Osteoblast (primary cell): ENCODE results near the gene ZNF76. TPM values are rescaled to one million over a fixed set of nuclear protein-coding genes. Genes with fewer than 3 reads are reported as not detected.

ENCODE experiments used
- DNase-seq: peaks from one replicate; pipeline ENCODE4 v3.0.0; 2011; ENCODE audit warnings: low spot score, mixed read lengths; ENCODE audit not compliant: insufficient read length; ENCODE audit errors: missing footprints
- H2AFZ ChIP-seq: 2 replicates; pipeline ENCODE4 v1.6.0; 2011; ENCODE audit warnings: mild to moderate bottlenecking, low read length
- H3K27ac ChIP-seq: 2 replicates; pipeline ENCODE4 v1.5.1; 2011; ENCODE audit warnings: mild to moderate bottlenecking, low read depth, low read length, moderate library complexity
- H3K27me3 ChIP-seq: 2 replicates; pipeline ENCODE4 v1.6.0; 2012; ENCODE audit warnings: mild to moderate bottlenecking, control low read depth, inconsistent platforms, low read length, moderate library complexity; ENCODE audit not compliant: insufficient read depth
- H3K36me3 ChIP-seq: 2 replicates; pipeline ENCODE4 v1.5.1; 2011; ENCODE audit warnings: mild to moderate bottlenecking, low read length, control low read depth, moderate library complexity; ENCODE audit not compliant: insufficient read depth
- H3K4me1 ChIP-seq: 2 replicates; pipeline ENCODE4 v1.5.1; 2011; ENCODE audit warnings: mild to moderate bottlenecking, low read length, control low read depth, moderate library complexity; ENCODE audit not compliant: insufficient read depth
- H3K4me2 ChIP-seq: 2 replicates; pipeline ENCODE4 v1.6.0; 2011; ENCODE audit warnings: mild to moderate bottlenecking, low read length; ENCODE audit not compliant: insufficient read depth
- H3K4me3 ChIP-seq: fragments of 200-600 bp; sonication (generic); 3 replicates; pipeline ENCODE4 v1.5.1; 2012; ENCODE audit warnings: mild to moderate bottlenecking, low read length, inconsistent platforms; ENCODE audit not compliant: insufficient read depth
- H3K79me2 ChIP-seq: 2 replicates; pipeline ENCODE4 v1.6.0; 2012; ENCODE audit warnings: mild to moderate bottlenecking, low read length, control low read depth, inconsistent platforms; ENCODE audit not compliant: insufficient read depth
- H3K9me3 ChIP-seq: 2 replicates; pipeline ENCODE4 v1.5.1; 2011; ENCODE audit warnings: low read depth, low read length, control low read depth
- H4K20me1 ChIP-seq: 2 replicates; pipeline ENCODE4 v1.6.0; 2012; ENCODE audit warnings: mild to moderate bottlenecking, low read length, control low read depth; ENCODE audit not compliant: insufficient read depth
- CTCF ChIP-seq: IDR thresholded peaks from 2 replicates; pipeline ENCODE4 v1.5.1; 2011; ENCODE audit warnings: mild to moderate bottlenecking, low read depth, low read length, moderate library complexity; ENCODE audit errors: extremely low read depth
- total RNA-seq: library from RNA; depleted of rRNA; stranded (reverse); fragments of >200 nt; gene quantifications from 2 replicates; pipeline ENCODE4 v1.2.3, GENCODE V29; 2012

Gene ZNF76
- total RNA-seq, 1 donor: 19.9 TPM

- Histone ChIP-seq H3K27ac (no peak overlapping the region), H3K9me3 (no peaks in the 10 kb centered on the region), H3K79me2 (no peaks in the 10 kb centered on the region), H4K20me1 (no peaks in the 10 kb centered on the region), H3K4me2 (no peak overlapping the region), H3K4me1 (no peaks in the 10 kb centered on the region), H3K4me3 (no peak overlapping the region), H2AFZ (no peak overlapping the region), H3K36me3 (peaks cover 68% of the 10 kb centered on the region), H3K27me3 (no peaks in the 10 kb centered on the region)
- DNase-seq: no peak
- no peak for TF ChIP-seq CTCF
Observed at GRCh38 chr6:35293681-35294080, 34.1 kb downstream of the ZNF76 start.

- Histone ChIP-seq H3K4me3 (no peak overlapping the region), H3K4me2 (no peak overlapping the region), H3K4me1 (no peaks in the 10 kb centered on the region), H2AFZ (no peak overlapping the region), H4K20me1 (no peaks in the 10 kb centered on the region), H3K27ac (no peak overlapping the region), H3K9me3 (no peaks in the 10 kb centered on the region), H3K36me3 (peaks cover 66% of the 10 kb centered on the region), H3K27me3 (no peaks in the 10 kb centered on the region), H3K79me2 (no peaks in the 10 kb centered on the region)
- peak; percentile 67 for TF ChIP-seq CTCF
- peak; percentile 86 for DNase-seq
Observed at GRCh38 chr6:35294308-35294945, 34.9 kb downstream of the ZNF76 start.

GRCh38 chr6:35295036-35295435, 35.5 kb downstream of the ZNF76 start:
- TF ChIP-seq CTCF: no peak
- H3K27ac ChIP-seq: no peak overlapping the region
- H3K4me2 ChIP-seq: no peak overlapping the region
- peaks cover 60% of the 10 kb centered on the region for H3K36me3 ChIP-seq
- no peaks in the 10 kb centered on the region for H3K79me2 ChIP-seq
- no peaks in the 10 kb centered on the region for H3K27me3 ChIP-seq
- no peaks in the 10 kb centered on the region for H3K4me1 ChIP-seq
- no peak overlapping the region for H3K4me3 ChIP-seq
- DNase-seq: no peak
- H2AFZ ChIP-seq: no peak overlapping the region
- no peaks in the 10 kb centered on the region for H4K20me1 ChIP-seq
- no peaks in the 10 kb centered on the region for H3K9me3 ChIP-seq

- H3K27me3 ChIP-seq: no peaks in the 10 kb centered on the region
- no peak overlapping the region for H3K27ac ChIP-seq
- H3K4me2 ChIP-seq: no peak overlapping the region
- DNase-seq: peak; percentile 81
- no peak for TF ChIP-seq CTCF
- H3K4me1 ChIP-seq: no peaks in the 10 kb centered on the region
- H3K36me3 ChIP-seq: peaks cover 54% of the 10 kb centered on the region
- no peaks in the 10 kb centered on the region for H3K79me2 ChIP-seq
- H2AFZ ChIP-seq: no peak overlapping the region
- H3K4me3 ChIP-seq: no peak overlapping the region
- H4K20me1 ChIP-seq: no peaks in the 10 kb centered on the region
- H3K9me3 ChIP-seq: no peaks in the 10 kb centered on the region
Observed at GRCh38 chr6:35295521-35296315, 36.2 kb downstream of the ZNF76 start.
